BJ (cell line): ENCODE results near the gene SSNA1. TPM values are rescaled to one million over a fixed set of nuclear protein-coding genes. Genes with fewer than 3 reads are reported as not detected.

Experiments
- CTCF ChIA-PET: fragments of 350-600 bp; formaldehyde crosslinking; extraction: SDS; loops from one replicate; lab custom pipeline; 2021; ENCODE audit warnings: antibody characterized with exemption, inconsistent platforms; lab: Yijun Ruan, JAX
- POLR2A ChIA-PET: fragments of 300-600 bp; sonication (Branson Sonifier 250); formaldehyde crosslinking; extraction: SDS; loops from one replicate; lab custom pipeline; 2021; ENCODE audit warnings: antibody characterized with exemption; lab: Charles Lee
- DNase-seq: peaks from one replicate; pipeline ENCODE4 v3.0.0-alpha.2; 2011; ENCODE audit warnings: low read depth
- H3K27me3 ChIP-seq: 2 replicates; pipeline ENCODE4 v1.6.0; 2011; ENCODE audit warnings: low read length; ENCODE audit not compliant: control insufficient read depth, insufficient read depth
- H3K36me3 ChIP-seq: 2 replicates; pipeline ENCODE4 v1.5.1; 2011; ENCODE audit warnings: low read length; ENCODE audit not compliant: control insufficient read depth, insufficient read depth
- H3K4me3 ChIP-seq: 2 replicates; pipeline ENCODE4 v1.5.1; 2011; ENCODE audit warnings: low read depth, mild to moderate bottlenecking, control low read depth, low read length
- polyA plus RNA-seq: library from polyadenylated mRNA; depleted of rRNA; stranded (reverse); fragments of >200 nt; gene quantifications from 2 replicates; pipeline ENCODE4 v1.2.3, GENCODE V29; 2011
- TF ChIP-seq, protein P1 (sequence below): IDR thresholded peaks from 2 replicates; pipeline ENCODE4 v1.5.1; 2011; ENCODE audit warnings: low read depth, mild to moderate bottlenecking, control low read depth, inconsistent platforms, low read length, moderate library complexity; ENCODE audit not compliant: insufficient read depth

Gene SSNA1
- polyA plus RNA-seq, 1 experiment: 81.4 TPM

DNA sequence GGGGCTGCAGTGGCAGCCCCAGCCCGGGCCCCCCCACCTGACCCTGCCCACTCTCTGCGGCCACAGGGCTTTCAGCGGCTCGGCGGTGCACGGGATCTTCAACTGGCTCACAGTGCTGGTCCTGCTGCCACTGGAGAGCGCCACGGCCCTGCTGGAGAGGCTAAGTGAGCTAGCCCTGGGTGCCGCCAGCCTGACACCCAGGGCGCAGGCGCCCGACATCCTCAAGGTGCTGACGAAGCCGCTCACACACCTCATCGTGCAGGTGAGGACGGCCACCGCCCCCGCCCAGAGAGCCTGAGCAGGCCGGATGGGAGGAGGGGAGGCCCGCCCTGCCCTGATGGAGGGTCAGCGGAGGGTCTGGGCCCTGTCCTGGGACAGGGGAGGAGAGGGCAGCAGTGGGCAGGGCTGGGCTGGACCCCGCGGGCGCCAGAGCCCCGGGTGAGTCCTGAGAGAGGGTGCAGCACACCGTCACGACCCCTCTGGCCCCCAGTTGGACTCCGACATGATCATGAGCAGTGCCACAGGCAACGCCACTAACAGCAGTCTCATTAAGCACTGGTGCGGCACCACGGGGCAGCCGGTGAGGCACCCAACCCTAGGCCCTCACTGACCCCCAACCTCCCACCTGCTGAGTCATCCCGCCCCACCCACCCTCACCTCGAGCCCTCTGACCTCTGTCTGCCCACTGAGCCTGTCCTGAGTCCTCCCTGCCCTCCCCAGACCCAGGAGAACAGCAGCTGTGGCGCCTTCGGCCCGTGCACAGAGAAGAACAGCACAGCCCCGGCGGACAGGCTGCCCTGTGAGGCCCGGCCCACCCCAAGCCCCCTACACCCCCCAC, 44.9 kb downstream of the SSNA1 start:
- no peak for DNase-seq
- ChIA-PET POLR2A (no interaction called here), CTCF (no interaction called here)
- TF ChIP-seq, protein P1, sequence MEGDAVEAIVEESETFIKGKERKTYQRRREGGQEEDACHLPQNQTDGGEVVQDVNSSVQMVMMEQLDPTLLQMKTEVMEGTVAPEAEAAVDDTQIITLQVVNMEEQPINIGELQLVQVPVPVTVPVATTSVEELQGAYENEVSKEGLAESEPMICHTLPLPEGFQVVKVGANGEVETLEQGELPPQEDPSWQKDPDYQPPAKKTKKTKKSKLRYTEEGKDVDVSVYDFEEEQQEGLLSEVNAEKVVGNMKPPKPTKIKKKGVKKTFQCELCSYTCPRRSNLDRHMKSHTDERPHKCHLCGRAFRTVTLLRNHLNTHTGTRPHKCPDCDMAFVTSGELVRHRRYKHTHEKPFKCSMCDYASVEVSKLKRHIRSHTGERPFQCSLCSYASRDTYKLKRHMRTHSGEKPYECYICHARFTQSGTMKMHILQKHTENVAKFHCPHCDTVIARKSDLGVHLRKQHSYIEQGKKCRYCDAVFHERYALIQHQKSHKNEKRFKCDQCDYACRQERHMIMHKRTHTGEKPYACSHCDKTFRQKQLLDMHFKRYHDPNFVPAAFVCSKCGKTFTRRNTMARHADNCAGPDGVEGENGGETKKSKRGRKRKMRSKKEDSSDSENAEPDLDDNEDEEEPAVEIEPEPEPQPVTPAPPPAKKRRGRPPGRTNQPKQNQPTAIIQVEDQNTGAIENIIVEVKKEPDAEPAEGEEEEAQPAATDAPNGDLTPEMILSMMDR: no peak
- Histone ChIP-seq H3K4me3 (no peak overlapping the region), H3K36me3 (no peaks in the 10 kb centered on the region), H3K27me3 (no peaks in the 10 kb centered on the region)

DNA sequence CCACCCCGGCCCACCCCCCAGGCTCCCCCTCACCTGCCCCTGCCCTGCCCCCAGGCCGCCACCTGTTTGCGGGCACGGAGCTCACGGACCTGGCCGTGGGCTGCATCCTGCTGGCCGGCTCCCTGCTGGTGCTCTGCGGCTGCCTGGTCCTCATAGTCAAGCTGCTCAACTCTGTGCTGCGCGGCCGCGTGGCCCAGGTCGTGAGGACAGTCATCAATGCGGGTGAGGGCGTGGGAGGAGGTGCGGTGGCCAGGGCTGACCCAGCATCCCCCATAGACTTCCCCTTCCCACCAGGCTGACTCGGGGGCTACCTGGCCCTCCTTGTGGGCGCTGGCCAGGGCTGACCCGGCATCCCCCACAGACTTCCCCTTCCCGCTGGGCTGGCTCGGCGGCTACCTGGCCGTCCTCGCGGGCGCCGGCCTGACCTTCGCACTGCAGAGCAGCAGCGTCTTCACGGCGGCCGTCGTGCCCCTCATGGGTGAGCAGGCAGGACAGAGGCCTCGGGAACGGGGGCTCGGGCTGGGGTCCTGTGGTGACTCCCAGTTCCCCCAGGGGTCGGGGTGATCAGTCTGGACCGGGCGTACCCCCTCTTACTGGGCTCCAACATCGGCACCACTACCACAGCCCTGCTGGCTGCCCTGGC, 45.7 kb downstream of the SSNA1 start:
- ChIA-PET POLR2A (no interaction called here), CTCF (interaction anchor here (0.6 to 1.0 kb wide), 3 partner anchors 19 to 210 kb away, joined by 3 to 4 read pairs (median 3); partner anchors contain the start of gene MAN1B1)
- no peak for DNase-seq
- Histone ChIP-seq H3K36me3 (no peaks in the 10 kb centered on the region; the same call in 1 of the 2 replicates), H3K27me3 (no peaks in the 10 kb centered on the region), H3K4me3 (no peak overlapping the region)
- TF ChIP-seq, protein P1: no peak

DNA sequence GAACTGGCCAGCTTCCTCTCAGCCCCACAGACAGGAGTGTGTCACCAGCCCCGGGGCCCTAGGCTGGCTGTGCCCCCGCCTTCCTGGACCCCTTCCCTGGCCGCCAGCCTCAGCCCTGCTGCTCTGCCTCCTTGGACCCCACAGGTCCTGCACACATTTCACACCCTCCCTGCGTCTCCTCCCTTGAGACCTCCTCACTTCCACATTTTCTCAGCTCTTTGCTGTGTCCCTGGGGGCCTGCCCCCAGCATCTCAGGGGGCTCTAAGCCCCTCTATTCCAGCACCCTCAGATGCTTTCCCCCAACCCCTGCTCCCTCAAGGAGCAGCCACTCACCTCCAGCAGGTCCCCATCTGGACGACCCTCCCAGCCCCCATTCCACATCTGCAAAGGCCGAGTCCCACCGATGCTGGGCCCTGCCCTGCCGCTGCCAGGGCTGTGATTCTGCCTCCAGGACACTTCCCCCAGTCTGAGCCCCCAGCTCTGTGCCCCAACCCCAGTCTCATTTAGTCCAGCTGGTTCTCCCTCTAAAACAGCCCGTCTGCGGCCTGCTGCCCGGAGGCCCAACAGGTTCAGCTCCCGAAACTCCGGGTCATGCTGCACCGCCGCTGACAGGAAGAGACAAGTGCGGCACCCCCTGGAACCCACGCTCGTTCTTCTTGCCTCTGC, 46.4 kb downstream of the SSNA1 start:
- TF ChIP-seq, protein P1: no peak
- Histone ChIP-seq H3K36me3 (no peaks in the 10 kb centered on the region; the same call in 1 of the 2 replicates), H3K27me3 (no peaks in the 10 kb centered on the region), H3K4me3 (no peak overlapping the region)
- ChIA-PET POLR2A (no interaction called here), CTCF (interaction anchor here (0.6 to 1.0 kb wide), 4 partner anchors 20 to 444 kb away, joined by 3 to 4 read pairs (median 3); partner anchors contain the start of genes MAN1B1 and TMEM141)
- DNase-seq: no peak

DNA sequence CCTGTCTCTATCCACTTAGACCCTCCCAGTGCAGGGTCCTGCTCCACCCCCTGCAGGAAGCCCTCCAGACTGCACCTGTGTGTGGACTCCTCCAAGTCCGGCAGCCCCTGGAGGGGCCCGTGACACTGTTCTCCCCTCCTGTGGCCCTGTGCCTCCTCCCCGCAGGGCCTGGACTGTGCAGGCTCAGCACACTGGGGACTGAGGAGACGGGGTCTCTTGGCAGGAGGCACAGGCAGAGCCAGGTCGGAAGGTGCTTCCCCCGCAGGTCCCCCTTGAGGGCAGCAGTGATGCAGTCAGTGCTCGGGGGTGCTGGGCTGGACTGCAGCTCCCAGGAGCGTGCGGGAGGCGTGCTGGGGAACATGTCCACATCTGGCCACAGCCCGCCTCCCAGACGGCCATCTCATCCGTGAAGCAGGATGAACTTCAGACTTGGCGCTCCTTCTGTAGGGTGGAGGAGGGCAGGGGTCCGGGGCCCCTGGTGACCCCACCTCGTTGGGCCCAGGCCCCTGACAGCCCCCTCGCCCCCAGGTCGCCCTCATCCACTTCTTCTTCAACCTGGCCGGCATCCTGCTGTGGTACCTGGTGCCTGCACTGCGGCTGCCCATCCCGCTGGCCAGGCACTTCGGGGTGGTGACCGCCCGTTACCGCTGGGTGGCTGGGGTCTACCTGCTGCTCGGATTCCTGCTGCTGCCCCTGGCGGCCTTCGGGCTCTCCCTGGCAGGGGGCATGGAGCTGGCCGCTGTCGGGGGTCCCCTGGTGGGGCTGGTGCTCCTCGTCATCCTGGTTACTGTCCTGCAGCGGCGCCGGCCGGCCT, 47.2 kb downstream of the SSNA1 start:
- CTCF ChIA-PET: interaction anchor here (0.6 to 3.3 kb wide), 21 partner anchors 8 to 445 kb away, joined by 3 to 36 read pairs (median 6); partner anchors contain the start of genes CYSRT1, RNF208, RNF224 and STPG3
- H3K36me3 ChIP-seq: no peaks in the 10 kb centered on the region; the same call in 1 of the 2 replicates
- TF ChIP-seq, protein P1: no peak
- no peaks in the 10 kb centered on the region for H3K27me3 ChIP-seq
- POLR2A ChIA-PET: no interaction called here
- no peak overlapping the region for H3K4me3 ChIP-seq
- DNase-seq: no peak
